ENCODE measurements around the gene MAS1.

Gene MAS1

GRCh38 chr6:159898519-159898918 is 7.7 kb downstream of the MAS1 start:
- no peak for DNase-seq (ENCODE audit: low read depth)
- TF ChIP-seq CTCF (conservative IDR thresholded peaks at IDR 0.05; ENCODE audit: control insufficient read depth, insufficient read depth, low read depth, low read length) = no peak
- H3K4me3 ChIP-seq (ENCODE audit: control insufficient read depth, low read depth, low read length) = no peak overlapping the region

- TF ChIP-seq CTCF (conservative IDR thresholded peaks at IDR 0.05; ENCODE audit: control insufficient read depth, insufficient read depth, low read depth, low read length) = no peak
- no peak overlapping the region for H3K4me3 ChIP-seq (ENCODE audit: control insufficient read depth, low read depth, low read length)
- DNase-seq (ENCODE audit: low read depth) = peak; percentile 92
Measured at GRCh38 chr6:159899994-159900745, 9.4 kb downstream of the MAS1 start.

GRCh38 chr6:159902620-159903019 is 11.8 kb downstream of the MAS1 start:
- no peak overlapping the region for H3K4me3 ChIP-seq (ENCODE audit: control insufficient read depth, low read depth, low read length)
- TF ChIP-seq CTCF (conservative IDR thresholded peaks at IDR 0.05; ENCODE audit: control insufficient read depth, insufficient read depth, low read depth, low read length) = no peak
- DNase-seq (ENCODE audit: low read depth) = no peak

GRCh38 chr6:159904497-159904911 is 13.7 kb downstream of the MAS1 start:
- DNase-seq (ENCODE audit: low read depth) = no peak
- TF ChIP-seq CTCF (conservative IDR thresholded peaks at IDR 0.05; ENCODE audit: control insufficient read depth, insufficient read depth, low read depth, low read length) = no peak
- no peak overlapping the region for H3K4me3 ChIP-seq (ENCODE audit: control insufficient read depth, low read depth, low read length)

GRCh38 chr6:159906400-159906799 is 15.6 kb downstream of the MAS1 start:
- TF ChIP-seq CTCF (conservative IDR thresholded peaks at IDR 0.05; ENCODE audit: control insufficient read depth, insufficient read depth, low read depth, low read length) = no peak
- no peak overlapping the region for H3K4me3 ChIP-seq (ENCODE audit: control insufficient read depth, low read depth, low read length)
- DNase-seq (ENCODE audit: low read depth) = no peak

- TF ChIP-seq CTCF (conservative IDR thresholded peaks at IDR 0.05; ENCODE audit: control insufficient read depth, insufficient read depth, low read depth, low read length) = no peak
- peak; percentile 69 for DNase-seq (ENCODE audit: low read depth)
- H3K4me3 ChIP-seq (ENCODE audit: control insufficient read depth, low read depth, low read length) = no peak overlapping the region
Measured at GRCh38 chr6:159908535-159908934, 17.7 kb downstream of the MAS1 start.

Measured in fibroblast of mammary gland (primary cell).